HL-60 (cell line): ENCODE data around the gene DPEP2NB.

Experiments
- CTCF ChIP-seq: IDR thresholded peaks from one replicate; pipeline ENCODE4 v1.5.1; 2011; ENCODE audit warnings: low read length, control low read depth, inconsistent platforms; ENCODE audit not compliant: insufficient read depth
- GABPA ChIP-seq: IDR thresholded peaks from 2 replicates; pipeline ENCODE4 v1.6.1; 2012; ENCODE audit warnings: low read depth
- POLR2AphosphoS5 ChIP-seq: IDR thresholded peaks from 2 replicates; pipeline ENCODE4 v1.6.1; 2012; ENCODE audit warnings: low read depth
- REST ChIP-seq: IDR thresholded peaks from 2 replicates; pipeline ENCODE4 v1.6.1; 2012; ENCODE audit warnings: low read depth; ENCODE audit not compliant: insufficient replicate concordance
- SPI1 ChIP-seq: IDR thresholded peaks from 2 replicates; pipeline ENCODE4 v1.6.1; 2012; ENCODE audit warnings: low read depth, mild to moderate bottlenecking, borderline replicate concordance

GRCh38 chr16:68033101-68033500 lies 17.4 kb upstream of the DPEP2NB start:
- no peak for TF ChIP-seq CTCF
- TF ChIP-seq SPI1, result no peak
- TF ChIP-seq POLR2AphosphoS5, result no peak
- no peak for TF ChIP-seq REST
- no peak for TF ChIP-seq GABPA
